DMS114 treated with DMSO at 0.1 percent for 48 hours (cell line): ENCODE data around the gene F9.
"Not testable (repeated sequence)": the region's sequence is repeated elsewhere in the genome, so short reads cannot be mapped to it uniquely, and the experiment has no call there.

Experiments used
- DNase-seq: peaks from one replicate; lab custom pipeline; 2025; ENCODE audit not compliant: unreplicated experiment; lab: John Stamatoyannopoulos, UW

The F9 gene

GRCh38 chrX:139530550-139530949 is at the start of gene F9:
Gene F9, plus strand, starts transcription at chrX:139530739. Its CDS starts 26 bp downstream, at chrX:139530765.
- DNase-seq, result no peak

- DNase-seq, result no peak
Measured at GRCh38 chrX:139483699-139484098, 46.8 kb upstream of the F9 start.

- DNase-seq, result no peak
Measured at GRCh38 chrX:139484591-139484990, 45.9 kb upstream of the F9 start.

GRCh38 chrX:139495324-139495723 is 35.2 kb upstream of the F9 start:
- no peak for DNase-seq

GRCh38 chrX:139506333-139506732 is 24.2 kb upstream of the F9 start:
- DNase-seq, result no peak

GRCh38 chrX:139508099-139508498 is 22.4 kb upstream of the F9 start:
- DNase-seq, result no peak

- no peak for DNase-seq
Measured at GRCh38 chrX:139518475-139518874, 12.1 kb upstream of the F9 start.

- DNase-seq, result not testable (repeated sequence)
Measured at GRCh38 chrX:139528829-139529228, 1.7 kb upstream of the F9 start.

- no peak for DNase-seq
Measured at GRCh38 chrX:139532834-139533233, 2.3 kb downstream of the F9 start.

GRCh38 chrX:139533444-139533843 is 2.9 kb downstream of the F9 start:
- DNase-seq, result no peak

GRCh38 chrX:139538907-139539790 is 8.6 kb downstream of the F9 start:
- DNase-seq, result no peak

- no peak for DNase-seq
Measured at GRCh38 chrX:139542652-139543051, 12.1 kb downstream of the F9 start.

- DNase-seq, result no peak
Measured at GRCh38 chrX:139543920-139544319, 13.4 kb downstream of the F9 start.

GRCh38 chrX:139544591-139544990 is 14.1 kb downstream of the F9 start:
- no peak for DNase-seq

GRCh38 chrX:139554376-139554775 is 23.8 kb downstream of the F9 start:
- no peak for DNase-seq

- no peak for DNase-seq
Measured at GRCh38 chrX:139554991-139555675, 24.6 kb downstream of the F9 start.

GRCh38 chrX:139559383-139560042 is 29.0 kb downstream of the F9 start:
- DNase-seq, result peak; percentile 17

GRCh38 chrX:139560221-139560620 is 29.7 kb downstream of the F9 start:
- no peak for DNase-seq

- DNase-seq, result no peak
Measured at GRCh38 chrX:139563251-139563650, 32.7 kb downstream of the F9 start.

- DNase-seq, result no peak
Measured at GRCh38 chrX:139566981-139567380, 36.4 kb downstream of the F9 start.

GRCh38 chrX:139581068-139581467 is 50.5 kb downstream of the F9 start:
- DNase-seq, result no peak

- no peak for DNase-seq
Measured at GRCh38 chrX:139585613-139586012, 55.1 kb downstream of the F9 start.
